GM23248 (cell line): ENCODE data around the gene CCDC81. TPM values are rescaled to one million over a fixed set of nuclear protein-coding genes. Genes with fewer than 3 reads are reported as not detected.

ENCODE experiments used
- DNase-seq: peaks from one replicate; pipeline ENCODE4 v3.0.0-alpha.2; 2015
- H2AFZ ChIP-seq: fragments of 200-600 bp; sonication (generic); 2 replicates; pipeline ENCODE4 v1.6.1; 2016; ENCODE audit warnings: antibody characterized with exemption
- H3F3A ChIP-seq: fragments of 200-600 bp; sonication (generic); 2 replicates; pipeline ENCODE4 v1.6.1; 2016; ENCODE audit warnings: mild to moderate bottlenecking, antibody characterized with exemption, mixed run types; ENCODE audit not compliant: insufficient read depth
- H3K27ac ChIP-seq: fragments of 200-600 bp; sonication (generic); 2 replicates; pipeline ENCODE4 v1.5.1; 2016; ENCODE audit warnings: mild to moderate bottlenecking
- H3K27me3 ChIP-seq: fragments of 200-600 bp; sonication (generic); replicated peaks from 2 replicates; pipeline ENCODE4 v1.6.1; 2016; ENCODE audit warnings: mild to moderate bottlenecking; ENCODE audit not compliant: insufficient read depth
- H3K36me3 ChIP-seq: fragments of 200-600 bp; sonication (generic); 2 replicates; pipeline ENCODE4 v1.6.1; 2016; ENCODE audit warnings: low read depth, mild to moderate bottlenecking
- H3K4me1 ChIP-seq: fragments of 200-600 bp; sonication (generic); 2 replicates; pipeline ENCODE4 v1.6.1; 2016; ENCODE audit warnings: mild to moderate bottlenecking; ENCODE audit not compliant: insufficient read depth
- H3K4me2 ChIP-seq: fragments of 200-600 bp; sonication (generic); one replicate; pipeline ENCODE4 v1.6.1; 2016; ENCODE audit warnings: mild to moderate bottlenecking; ENCODE audit not compliant: unreplicated experiment
- H3K4me3 ChIP-seq: fragments of 200-600 bp; sonication (generic); 2 replicates; pipeline ENCODE4 v1.5.1; 2016; ENCODE audit warnings: mild to moderate bottlenecking
- H3K79me2 ChIP-seq: fragments of 200-600 bp; sonication (generic); 2 replicates; pipeline ENCODE4 v1.6.1; 2016; ENCODE audit warnings: mild to moderate bottlenecking; ENCODE audit not compliant: insufficient read depth
- H3K9ac ChIP-seq: fragments of 200-600 bp; sonication (generic); 2 replicates; pipeline ENCODE4 v1.6.1; 2016; ENCODE audit warnings: mild to moderate bottlenecking
- H3K9me2 ChIP-seq: fragments of 200-600 bp; sonication (generic); 2 replicates; pipeline ENCODE4 v1.6.1; 2016; ENCODE audit warnings: mixed run types, mild to moderate bottlenecking, moderate library complexity; ENCODE audit not compliant: insufficient read depth
- H3K9me3 ChIP-seq: fragments of 200-600 bp; sonication (generic); one replicate; pipeline ENCODE4 v1.6.1; 2017; ENCODE audit warnings: low read depth
- H4K20me1 ChIP-seq: fragments of 200-600 bp; sonication (generic); 2 replicates; pipeline ENCODE4 v1.6.0; 2016; ENCODE audit not compliant: insufficient read depth
- EZH2 ChIP-seq: fragments of 200-600 bp; sonication (generic); IDR thresholded peaks from 2 replicates; pipeline ENCODE4 v1.6.1; 2018; ENCODE audit warnings: antibody characterized with exemption, mild to moderate bottlenecking; ENCODE audit not compliant: insufficient read depth, poor library complexity, severe bottlenecking
- EZH2phosphoT487 ChIP-seq: fragments of 200-600 bp; sonication (generic); IDR thresholded peaks from 2 replicates; pipeline ENCODE4 v1.6.1; 2018; ENCODE audit warnings: antibody characterized with exemption, moderate library complexity, mild to moderate bottlenecking, low read depth; ENCODE audit not compliant: insufficient read depth
- WGBS, 2 experiments: methylation state at CpG; one replicate each; pipeline ENCODE4 v1.1.6; 2015 to 2017; ENCODE audit warnings: low lambda C conversion rate in 2 of 2, low coverage in 1 of 2; ENCODE audit errors: missing lambda C conversion rate in 2 of 2; 5-methylcytosine and 5-hydroxymethylcytosine counted together
- in situ Hi-C: fragments of 300-500 bp; cut with MboI; formaldehyde crosslinking; loops from 2 replicates; pipeline ENCODE4 v1.15.0; 2020
- polyA plus RNA-seq: library from polyadenylated mRNA; unstranded; fragments of >200 nt; fragmentation: Nextera tagmentation; extraction: Ambion mirVana; gene quantifications from 2 replicates; pipeline ENCODE4 v1.2.1, GENCODE V29; 2016
- total RNA-seq: library from RNA; depleted of rRNA; stranded (reverse); fragments of >200 nt; shearing (Covaris generic); gene quantifications from 2 replicates; pipeline ENCODE4 v1.2.3, GENCODE V29; 2014

The CCDC81 gene
- total and polyA plus RNA-seq, 2 experiments from 2014 or later, result under 0.01 to 0.49 TPM

- Histone ChIP-seq H4K20me1 (no peaks in the 10 kb centered on the region), H3K4me3 (no peak overlapping the region), H3K79me2 (no peaks in the 10 kb centered on the region), H3F3A (no peaks in the 10 kb centered on the region), H3K36me3 (no peaks in the 10 kb centered on the region), H3K4me1 (no peaks in the 10 kb centered on the region), H3K9ac (no peak overlapping the region), H3K4me2 (no peak overlapping the region), H3K9me3 (no peaks in the 10 kb centered on the region), H3K27me3 (no peaks in the 10 kb centered on the region), H3K9me2 (no peaks in the 10 kb centered on the region), H3K27ac (no peak overlapping the region), H2AFZ (no peak overlapping the region)
- in situ Hi-C loops, result no loop called here
- WGBS, 2 experiments, result 73 to 74% methylated on average over 4 of the region's 4 CpGs
- TF ChIP-seq EZH2phosphoT487 (no peak), EZH2 (no peak)
- no peak for DNase-seq
Measured at GRCh38 chr11:86388198-86388597, 13.5 kb downstream of the CCDC81 start.

- Histone ChIP-seq H3K9ac (no peak overlapping the region), H3F3A (no peaks in the 10 kb centered on the region), H3K27ac (no peak overlapping the region), H3K4me3 (no peak overlapping the region), H3K27me3 (no peaks in the 10 kb centered on the region), H3K9me2 (no peaks in the 10 kb centered on the region), H3K4me1 (peaks cover 12% of the 10 kb centered on the region), H3K4me2 (no peak overlapping the region), H2AFZ (no peak overlapping the region), H3K9me3 (no peaks in the 10 kb centered on the region), H3K79me2 (no peaks in the 10 kb centered on the region), H4K20me1 (no peaks in the 10 kb centered on the region), H3K36me3 (no peaks in the 10 kb centered on the region)
- DNase-seq, result no peak
- in situ Hi-C loops, result no loop called here
- WGBS, 2 experiments, result 81 to 87% methylated on average over 3 of the region's 3 CpGs
- TF ChIP-seq EZH2, result no peak
- no peak for TF ChIP-seq EZH2phosphoT487
Measured at GRCh38 chr11:86390487-86390886, 15.8 kb downstream of the CCDC81 start.

DNA sequence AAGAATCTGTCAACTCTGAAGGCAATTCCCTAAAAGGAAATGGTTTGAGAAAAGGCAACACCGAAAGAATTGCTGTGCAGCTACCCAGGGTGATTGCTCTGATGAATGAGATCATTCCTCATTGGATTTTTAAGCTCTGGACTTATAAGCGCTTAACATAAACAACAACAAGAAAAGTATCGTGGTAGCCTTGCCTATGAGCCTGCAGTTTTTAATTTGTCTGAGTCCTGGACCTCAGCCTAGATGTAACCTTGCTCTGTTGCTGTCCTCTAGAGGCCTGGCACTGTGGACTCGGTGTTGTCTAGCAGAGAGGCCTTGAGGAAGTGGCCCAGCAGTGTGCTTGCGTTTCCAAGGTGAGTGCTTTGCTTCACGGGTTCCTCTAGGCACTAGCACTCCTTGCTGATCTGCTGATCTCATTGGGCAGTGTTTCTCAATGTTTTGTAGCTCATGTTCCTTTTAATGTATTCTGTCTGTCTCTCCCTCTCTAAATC lies 20.4 kb downstream of the CCDC81 start:
- Histone ChIP-seq H3K36me3 (no peaks in the 10 kb centered on the region), H2AFZ (peak overlapping the region; percentile 35), H4K20me1 (no peaks in the 10 kb centered on the region), H3K9me2 (no peaks in the 10 kb centered on the region), H3K27ac (no peak overlapping the region), H3K27me3 (no peaks in the 10 kb centered on the region), H3K4me2 (peak overlapping the region; percentile 8), H3F3A (peaks cover 17% of the 10 kb centered on the region), H3K79me2 (no peaks in the 10 kb centered on the region), H3K9me3 (no peaks in the 10 kb centered on the region), H3K4me1 (peaks cover 32% of the 10 kb centered on the region), H3K9ac (no peak overlapping the region), H3K4me3 (no peak overlapping the region)
- no peak for TF ChIP-seq EZH2phosphoT487
- no peak for TF ChIP-seq EZH2
- WGBS, 2 experiments, result 67% methylated on average over 6 of the region's 6 CpGs
- DNase-seq, result peak; percentile 12
- in situ Hi-C loops, result no loop called here

- H3K4me2 ChIP-seq, result peak overlapping the region; percentile 49
- in situ Hi-C loops, result no loop called here
- H4K20me1 ChIP-seq, result no peaks in the 10 kb centered on the region
- no peaks in the 10 kb centered on the region for H3K9me2 ChIP-seq
- H3K36me3 ChIP-seq, result no peaks in the 10 kb centered on the region
- no peak overlapping the region for H3K4me3 ChIP-seq
- WGBS, 2 experiments, result 35 to 40% methylated on average over 2 of the region's 2 CpGs
- no peak overlapping the region for H3K9ac ChIP-seq
- peak; percentile 86 for DNase-seq
- peak overlapping the region; percentile 42 for H3K27ac ChIP-seq
- no peaks in the 10 kb centered on the region for H3K79me2 ChIP-seq
- no peaks in the 10 kb centered on the region for H3K9me3 ChIP-seq
- peaks cover 32% of the 10 kb centered on the region for H3K4me1 ChIP-seq
- H3F3A ChIP-seq, result peaks cover 17% of the 10 kb centered on the region
- 0 out of 2 replicates have a peak overlapping the region, but pooled peaks have one; percentile 28 for H2AFZ ChIP-seq
- TF ChIP-seq EZH2phosphoT487, result no peak
- TF ChIP-seq EZH2, result no peak
- H3K27me3 ChIP-seq, result no peaks in the 10 kb centered on the region
Measured at GRCh38 chr11:86396396-86396795, 21.7 kb downstream of the CCDC81 start.

DNA sequence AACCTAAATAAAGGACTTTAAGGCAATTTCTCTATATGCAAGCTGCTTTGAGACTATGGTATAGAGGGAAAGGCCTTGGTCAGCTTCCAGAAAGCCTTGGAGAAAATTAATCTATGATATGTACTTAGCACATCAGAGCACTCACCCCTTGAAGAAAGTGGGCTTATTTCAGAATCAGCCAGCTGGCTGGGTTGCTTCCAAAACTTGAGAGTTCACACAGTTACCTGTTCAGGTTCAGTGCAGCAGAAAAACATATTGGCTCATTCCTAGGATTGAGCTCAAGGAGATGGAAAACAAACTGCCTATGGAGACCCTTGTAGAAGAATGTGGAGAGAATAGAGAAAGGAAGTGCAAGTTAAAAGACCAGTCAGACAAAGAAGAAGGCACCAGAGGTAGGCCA lies 22.7 kb downstream of the CCDC81 start:
- DNase-seq, result no peak
- H3K9ac ChIP-seq, result no peak overlapping the region
- no peak overlapping the region for H3K4me2 ChIP-seq
- no peaks in the 10 kb centered on the region for H3K27me3 ChIP-seq
- no peaks in the 10 kb centered on the region for H3K9me3 ChIP-seq
- H3K4me3 ChIP-seq, result no peak overlapping the region
- H3K4me1 ChIP-seq, result peaks cover 32% of the 10 kb centered on the region
- H3K36me3 ChIP-seq, result no peaks in the 10 kb centered on the region
- TF ChIP-seq EZH2 (no peak), EZH2phosphoT487 (no peak)
- H2AFZ ChIP-seq, result no peak overlapping the region
- H3K9me2 ChIP-seq, result no peaks in the 10 kb centered on the region
- no peaks in the 10 kb centered on the region for H4K20me1 ChIP-seq
- no peaks in the 10 kb centered on the region for H3K79me2 ChIP-seq
- H3F3A ChIP-seq, result peaks cover 17% of the 10 kb centered on the region
- no peak overlapping the region for H3K27ac ChIP-seq
- in situ Hi-C loops, result no loop called here
